HepG2 (cell line): ENCODE results near the gene FBXL13. TPM values are rescaled to one million over a fixed set of nuclear protein-coding genes. Genes with fewer than 3 reads are reported as not detected.

ENCODE experiments used
- BCL6 ChIP-seq: IDR thresholded peaks from 2 replicates; pipeline ENCODE4 v1.6.1; 2016; ENCODE audit warnings: missing genetic modification reagents, missing compliant biosample characterization
- CBX5 ChIP-seq: sonication (generic); formaldehyde crosslinking; IDR thresholded peaks from 2 replicates; pipeline ENCODE4 v1.4.0; 2020; ENCODE audit warnings: missing genetic modification reagents, borderline replicate concordance
- CENPX ChIP-seq: sonication (generic); formaldehyde crosslinking; IDR thresholded peaks from 2 replicates; pipeline ENCODE4 v1.9.0; 2021; ENCODE audit warnings: mild to moderate bottlenecking, missing genetic modification reagents, moderate library complexity
- FOXK1 ChIP-seq: sonication (generic); formaldehyde crosslinking; IDR thresholded peaks from 2 replicates; pipeline ENCODE4 v1.4.0; 2020; ENCODE audit warnings: low read depth, missing genetic modification reagents, borderline replicate concordance
- FOXO1 ChIP-seq: sonication (generic); formaldehyde crosslinking; IDR thresholded peaks from 2 replicates; pipeline ENCODE4 v1.4.0; 2020; ENCODE audit warnings: missing genetic modification reagents
- FOXP1 ChIP-seq, 2 experiments: fragments of 450-650 bp in 1 of 2; IDR thresholded peaks; 2 replicates each; pipeline ENCODE4 v1.6.1; 2017 to 2018; ENCODE audit warnings: antibody characterized with exemption in 1 of 2
- HNF4A ChIP-seq: sonication (generic); formaldehyde crosslinking; IDR thresholded peaks from 2 replicates; pipeline ENCODE4 v1.4.0; 2020; ENCODE audit warnings: missing genetic modification reagents
- HOXD1 ChIP-seq: sonication (generic); formaldehyde crosslinking; IDR thresholded peaks from 2 replicates; pipeline ENCODE4 v1.5.0; 2020; ENCODE audit warnings: missing genetic modification reagents
- MAFF ChIP-seq: IDR thresholded peaks from 2 replicates; pipeline ENCODE4 v1.6.1; 2011; ENCODE audit warnings: low read depth, low read length, improper control_type of control experiment
- MED1 ChIP-seq: sonication (generic); formaldehyde crosslinking; IDR thresholded peaks from 2 replicates; pipeline ENCODE4 v1.4.0; 2020; ENCODE audit warnings: missing genetic modification reagents
- NFE2 ChIP-seq: sonication (generic); formaldehyde crosslinking; IDR thresholded peaks from 2 replicates; pipeline ENCODE4 v1.4.0; 2020; ENCODE audit warnings: missing genetic modification reagents
- NFYC ChIP-seq: IDR thresholded peaks from 2 replicates; pipeline ENCODE4 v1.6.1; 2016; ENCODE audit warnings: missing genetic modification reagents, missing compliant biosample characterization
- NR2F6 ChIP-seq, 2 experiments: IDR thresholded peaks; 2 replicates each; pipeline ENCODE4 v1.6.1; 2016; ENCODE audit warnings: antibody characterized with exemption in 1 of 2, mild to moderate bottlenecking in 1 of 2
- SIN3A ChIP-seq: IDR thresholded peaks from 2 replicates; pipeline ENCODE4 v1.6.1; 2011; ENCODE audit warnings: low read depth, mild to moderate bottlenecking, control low read depth, low read length, borderline replicate concordance
- THYN1 ChIP-seq: sonication (generic); formaldehyde crosslinking; IDR thresholded peaks from 2 replicates; pipeline ENCODE4 v1.8.1; 2023; ENCODE audit warnings: low read depth, mild to moderate bottlenecking, moderate library complexity, missing genetic modification reagents, borderline replicate concordance
- ZNF136 ChIP-seq: sonication (generic); formaldehyde crosslinking; IDR thresholded peaks from 2 replicates; pipeline ENCODE4 v1.8.1; 2022; ENCODE audit warnings: low read depth, mild to moderate bottlenecking, moderate library complexity, missing genetic modification reagents
- ZNF282 ChIP-seq: fragments of 450-650 bp; IDR thresholded peaks from 2 replicates; pipeline ENCODE4 v1.6.1; 2018; ENCODE audit not compliant: partially characterized antibody
- ZNF749 ChIP-seq: sonication (generic); formaldehyde crosslinking; IDR thresholded peaks from 2 replicates; pipeline ENCODE4 v1.8.0; 2022; ENCODE audit warnings: mild to moderate bottlenecking, missing genetic modification reagents, moderate library complexity, borderline replicate concordance
- ZSCAN12 ChIP-seq: sonication (generic); formaldehyde crosslinking; IDR thresholded peaks from 2 replicates; pipeline ENCODE4 v1.9.0; 2021; ENCODE audit warnings: mild to moderate bottlenecking, missing genetic modification reagents
- ZSCAN29 ChIP-seq: sonication (generic); formaldehyde crosslinking; conservative IDR thresholded peaks from 2 replicates; pipeline ENCODE4 v1.4.0; 2020; ENCODE audit warnings: mild to moderate bottlenecking, missing genetic modification reagents
- polyA plus RNA-seq, 8 experiments: library from polyadenylated mRNA; depleted of rRNA in 3 of 8; stranded (reverse) in 7 of 8; unstranded in 1 of 8; fragments of >200 nt; fragmentation: Illumina TruSeq in 4 of 8; extraction: Trizol in 4 of 8; gene quantifications; 2 replicates each; pipeline versions ENCODE4 v1.2.1 to v1.2.3, GENCODE V29; 2011 to 2016; ENCODE audit warnings: low read depth in 4 of 8, missing spikeins in 1 of 8, mixed read lengths in 1 of 8; ENCODE audit not compliant: insufficient read depth in 1 of 8
- total RNA-seq, 5 experiments: library from RNA; depleted of rRNA; stranded (reverse); fragments of >200 nt; fragmentation: Illumina TruSeq; extraction: Trizol; gene quantifications; 2 replicates each; pipeline ENCODE4 v1.2.3, GENCODE V29; 2016; ENCODE audit warnings: low read depth in 1 of 5
- TF ChIP-seq, protein P1 (sequence below): sonication (generic); formaldehyde crosslinking; conservative IDR thresholded peaks from 2 replicates; pipeline ENCODE4 v1.8.0; 2022; ENCODE audit warnings: mild to moderate bottlenecking, moderate library complexity, missing genetic modification reagents
- TF ChIP-seq, protein P2 (sequence below): sonication (generic); formaldehyde crosslinking; IDR thresholded peaks from 2 replicates; pipeline ENCODE4 v1.5.0; 2020; ENCODE audit warnings: mild to moderate bottlenecking, missing genetic modification reagents, borderline replicate concordance
- TF ChIP-seq, protein P3 (sequence below): sonication (generic); formaldehyde crosslinking; IDR thresholded peaks from 2 replicates; pipeline ENCODE4 v1.4.0; 2020; ENCODE audit warnings: missing genetic modification reagents

The FBXL13 gene
- total and polyA plus RNA-seq, 2 of the 13 experiments (the other 11 are each of a cell fraction or from before 2014, with no cell fraction given), result 0.24 to 0.77 TPM

DNA sequence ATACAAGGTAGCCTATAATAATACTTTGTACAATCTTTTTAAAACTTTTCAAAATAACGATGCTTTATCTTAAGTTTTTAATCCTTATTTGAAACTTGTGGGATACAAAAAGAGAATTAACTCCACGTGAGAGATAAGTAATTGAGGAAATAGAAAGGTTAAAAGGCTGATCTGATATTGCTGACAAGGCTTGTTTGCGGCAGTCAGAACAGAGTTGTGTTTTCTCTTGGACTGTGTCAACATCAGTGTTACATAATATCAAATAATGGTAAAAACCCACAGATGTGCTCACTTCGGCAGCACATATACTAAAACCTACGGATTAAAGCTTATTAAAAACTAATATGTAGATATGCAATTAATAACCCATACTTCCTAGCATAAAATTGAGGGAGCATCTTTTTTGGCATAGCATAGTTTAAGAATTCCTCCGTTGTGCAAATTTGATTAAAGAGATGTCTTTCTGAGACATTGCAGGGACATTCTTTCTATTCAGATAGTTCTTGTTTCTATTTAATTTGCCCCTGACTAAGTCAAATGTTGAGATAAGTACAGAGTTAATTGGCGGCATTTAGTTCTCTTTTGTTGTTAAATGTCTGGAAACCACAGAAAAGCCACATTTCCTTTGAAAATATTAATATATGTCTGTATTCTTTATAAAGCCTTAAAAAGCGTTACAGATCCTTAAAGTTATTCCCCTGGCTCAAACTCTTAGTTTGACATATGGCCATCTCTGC, 262.5 kb downstream of the FBXL13 start (continued):
- TF ChIP-seq, protein P1, sequence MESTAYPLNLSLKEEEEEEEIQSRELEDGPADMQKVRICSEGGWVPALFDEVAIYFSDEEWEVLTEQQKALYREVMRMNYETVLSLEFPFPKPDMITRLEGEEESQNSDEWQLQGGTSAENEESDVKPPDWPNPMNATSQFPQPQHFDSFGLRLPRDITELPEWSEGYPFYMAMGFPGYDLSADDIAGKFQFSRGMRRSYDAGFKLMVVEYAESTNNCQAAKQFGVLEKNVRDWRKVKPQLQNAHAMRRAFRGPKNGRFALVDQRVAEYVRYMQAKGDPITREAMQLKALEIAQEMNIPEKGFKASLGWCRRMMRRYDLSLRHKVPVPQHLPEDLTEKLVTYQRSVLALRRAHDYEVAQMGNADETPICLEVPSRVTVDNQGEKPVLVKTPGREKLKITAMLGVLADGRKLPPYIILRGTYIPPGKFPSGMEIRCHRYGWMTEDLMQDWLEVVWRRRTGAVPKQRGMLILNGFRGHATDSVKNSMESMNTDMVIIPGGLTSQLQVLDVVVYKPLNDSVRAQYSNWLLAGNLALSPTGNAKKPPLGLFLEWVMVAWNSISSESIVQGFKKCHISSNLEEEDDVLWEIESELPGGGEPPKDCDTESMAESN (CRISPR knock-in tag), result no peak
- TF ChIP-seq MAFF (peak; percentile 99), FOXK1 (peak; percentile 61; the same call in 1 of the 2 replicates), ZNF749 (no peak), SIN3A (no peak), ZNF136 (CRISPR knock-in tag) (no peak), FOXP1 (IDR thresholded peaks at IDR 0.05) (no peak), FOXP1 (CRISPR knock-in tag; IDR thresholded peaks at IDR 0.05) (peak; percentile 60; the same call in 1 of the 2 replicates), HOXD1 (CRISPR knock-in tag) (no peak), HNF4A (CRISPR knock-in tag) (0 out of 2 replicates have a peak, but pooled peaks have one; percentile 29), FOXO1 (CRISPR knock-in tag) (peak; percentile 27; the same call in 1 of the 2 replicates), NR2F6 (IDR thresholded peaks at IDR 0.05) (peak; percentile 31), NR2F6 (CRISPR knock-in tag; IDR thresholded peaks at IDR 0.05) (0 out of 2 replicates have a peak, but pooled peaks have one; percentile 22), ZSCAN29 (CRISPR knock-in tag) (no peak), NFYC (CRISPR knock-in tag) (no peak), BCL6 (CRISPR knock-in tag) (peak; percentile 80), MED1 (peak; percentile 19; the same call in 1 of the 2 replicates), THYN1 (no peak), NFE2 (CRISPR knock-in tag) (no peak), CBX5 (CRISPR knock-in tag) (no peak), ZSCAN12 (CRISPR knock-in tag) (no peak), ZNF282 (no peak), CENPX (CRISPR knock-in tag) (no peak)
- TF ChIP-seq, protein P2, sequence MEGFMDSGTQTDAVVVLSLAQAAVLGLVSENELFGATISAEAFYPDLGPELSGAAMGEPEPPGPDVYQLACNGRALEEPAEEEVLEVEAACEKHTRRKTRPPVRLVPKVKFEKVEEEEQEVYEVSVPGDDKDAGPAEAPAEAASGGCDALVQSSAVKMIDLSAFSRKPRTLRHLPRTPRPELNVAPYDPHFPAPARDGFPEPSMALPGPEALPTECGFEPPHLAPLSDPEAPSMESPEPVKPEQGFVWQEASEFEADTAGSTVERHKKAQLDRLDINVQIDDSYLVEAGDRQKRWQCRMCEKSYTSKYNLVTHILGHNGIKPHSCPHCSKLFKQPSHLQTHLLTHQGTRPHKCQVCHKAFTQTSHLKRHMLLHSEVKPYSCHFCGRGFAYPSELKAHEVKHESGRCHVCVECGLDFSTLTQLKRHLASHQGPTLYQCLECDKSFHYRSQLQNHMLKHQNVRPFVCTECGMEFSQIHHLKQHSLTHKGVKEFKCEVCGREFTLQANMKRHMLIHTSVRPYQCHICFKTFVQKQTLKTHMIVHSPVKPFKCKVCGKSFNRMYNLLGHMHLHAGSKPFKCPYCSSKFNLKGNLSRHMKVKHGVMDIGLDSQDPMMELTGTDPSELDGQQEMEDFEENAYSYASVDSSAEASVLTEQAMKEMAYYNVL (CRISPR knock-in tag), result no peak
- TF ChIP-seq, protein P3, sequence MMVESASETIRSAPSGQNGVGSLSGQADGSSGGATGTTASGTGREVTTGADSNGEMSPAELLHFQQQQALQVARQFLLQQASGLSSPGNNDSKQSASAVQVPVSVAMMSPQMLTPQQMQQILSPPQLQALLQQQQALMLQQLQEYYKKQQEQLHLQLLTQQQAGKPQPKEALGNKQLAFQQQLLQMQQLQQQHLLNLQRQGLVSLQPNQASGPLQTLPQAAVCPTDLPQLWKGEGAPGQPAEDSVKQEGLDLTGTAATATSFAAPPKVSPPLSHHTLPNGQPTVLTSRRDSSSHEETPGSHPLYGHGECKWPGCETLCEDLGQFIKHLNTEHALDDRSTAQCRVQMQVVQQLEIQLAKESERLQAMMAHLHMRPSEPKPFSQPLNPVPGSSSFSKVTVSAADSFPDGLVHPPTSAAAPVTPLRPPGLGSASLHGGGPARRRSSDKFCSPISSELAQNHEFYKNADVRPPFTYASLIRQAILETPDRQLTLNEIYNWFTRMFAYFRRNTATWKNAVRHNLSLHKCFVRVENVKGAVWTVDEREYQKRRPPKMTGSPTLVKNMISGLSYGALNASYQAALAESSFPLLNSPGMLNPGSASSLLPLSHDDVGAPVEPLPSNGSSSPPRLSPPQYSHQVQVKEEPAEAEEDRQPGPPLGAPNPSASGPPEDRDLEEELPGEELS (CRISPR knock-in tag), result peak; percentile 41; the same call in 1 of the 2 replicates
